Astrocyte (in vitro differentiated cells and primary cell): ENCODE measurements around the gene AFG1L.

Source experiments
- EZH2 ChIP-seq: IDR thresholded peaks from 2 replicates; pipeline ENCODE4 v1.6.1; 2012; ENCODE audit warnings: mild to moderate bottlenecking, low read length, inconsistent platforms; ENCODE audit not compliant: insufficient read depth
- TF ChIP-seq, protein P1 (sequence below): IDR thresholded peaks from 2 replicates; pipeline ENCODE4 v1.5.1; 2011; ENCODE audit warnings: low read depth, mild to moderate bottlenecking, inconsistent platforms, low read length, moderate library complexity; ENCODE audit not compliant: insufficient read depth

DNA sequence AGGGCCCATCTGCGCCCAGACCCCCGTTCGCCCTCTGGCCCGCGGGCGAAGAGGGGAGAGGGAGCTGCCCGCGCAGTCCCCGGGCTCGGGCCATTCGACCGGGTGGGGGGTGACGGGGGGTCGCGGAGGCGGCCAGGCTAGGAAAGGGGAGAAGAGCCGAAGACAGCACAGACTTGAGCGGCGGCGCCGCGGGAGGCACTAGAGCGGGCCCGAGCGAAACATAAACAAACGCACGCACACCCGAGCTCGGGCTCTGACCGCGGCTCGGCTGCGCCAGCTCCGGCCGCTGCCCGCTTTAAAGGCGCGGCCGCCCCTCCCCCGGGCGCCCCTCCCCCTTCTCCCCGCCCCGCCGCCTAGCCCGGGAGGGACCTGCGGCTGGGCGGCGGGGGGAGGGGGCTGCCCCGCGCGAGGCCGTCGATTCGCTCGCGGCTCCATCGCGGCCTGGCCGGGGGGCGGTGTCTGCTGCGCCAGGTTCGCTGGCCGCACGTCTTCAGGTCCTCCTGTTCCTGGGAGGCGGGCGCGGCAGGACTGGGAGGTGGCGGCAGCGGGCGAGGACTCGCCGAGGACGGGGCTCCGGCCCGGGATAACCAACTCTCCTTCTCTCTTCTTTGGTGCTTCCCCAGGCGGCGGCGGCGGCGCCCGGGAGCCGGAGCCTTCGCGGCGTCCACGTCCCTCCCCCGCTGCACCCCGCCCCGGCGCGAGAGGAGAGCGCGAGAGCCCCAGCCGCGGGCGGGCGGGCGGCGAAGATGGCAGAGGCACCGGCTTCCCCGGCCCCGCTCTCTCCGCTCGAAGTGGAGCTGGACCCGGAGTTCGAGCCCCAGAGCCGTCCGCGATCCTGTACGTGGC lies 265.8 kb downstream of the AFG1L start, which contains the start of gene FOXO3:
- TF ChIP-seq, protein P1, sequence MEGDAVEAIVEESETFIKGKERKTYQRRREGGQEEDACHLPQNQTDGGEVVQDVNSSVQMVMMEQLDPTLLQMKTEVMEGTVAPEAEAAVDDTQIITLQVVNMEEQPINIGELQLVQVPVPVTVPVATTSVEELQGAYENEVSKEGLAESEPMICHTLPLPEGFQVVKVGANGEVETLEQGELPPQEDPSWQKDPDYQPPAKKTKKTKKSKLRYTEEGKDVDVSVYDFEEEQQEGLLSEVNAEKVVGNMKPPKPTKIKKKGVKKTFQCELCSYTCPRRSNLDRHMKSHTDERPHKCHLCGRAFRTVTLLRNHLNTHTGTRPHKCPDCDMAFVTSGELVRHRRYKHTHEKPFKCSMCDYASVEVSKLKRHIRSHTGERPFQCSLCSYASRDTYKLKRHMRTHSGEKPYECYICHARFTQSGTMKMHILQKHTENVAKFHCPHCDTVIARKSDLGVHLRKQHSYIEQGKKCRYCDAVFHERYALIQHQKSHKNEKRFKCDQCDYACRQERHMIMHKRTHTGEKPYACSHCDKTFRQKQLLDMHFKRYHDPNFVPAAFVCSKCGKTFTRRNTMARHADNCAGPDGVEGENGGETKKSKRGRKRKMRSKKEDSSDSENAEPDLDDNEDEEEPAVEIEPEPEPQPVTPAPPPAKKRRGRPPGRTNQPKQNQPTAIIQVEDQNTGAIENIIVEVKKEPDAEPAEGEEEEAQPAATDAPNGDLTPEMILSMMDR = no peak
- no peak for TF ChIP-seq EZH2
